ENCODE data around the gene GDPD1.

GRCh38 chr17:59190806-59191205 is 29.5 kb upstream of the GDPD1 start:
- TF ChIP-seq CTCF (IDR thresholded peaks at IDR 0.05; ENCODE audit: extremely low read depth in 1 of 2, insufficient read depth in 1 of 2, low read depth in 1 of 2, low read length in 2 of 2) (no peak), POLR2A (IDR thresholded peaks at IDR 0.05; ENCODE audit: low read depth, low read length) (no peak), EZH2 (IDR thresholded peaks at IDR 0.05; ENCODE audit: borderline replicate concordance, low read depth, low read length, severe bottlenecking) (no peak), POLR2AphosphoS5 (IDR thresholded peaks at IDR 0.05; ENCODE audit: insufficient read depth, low read depth, low read length) (no peak)
- TF ChIP-seq, protein P1, sequence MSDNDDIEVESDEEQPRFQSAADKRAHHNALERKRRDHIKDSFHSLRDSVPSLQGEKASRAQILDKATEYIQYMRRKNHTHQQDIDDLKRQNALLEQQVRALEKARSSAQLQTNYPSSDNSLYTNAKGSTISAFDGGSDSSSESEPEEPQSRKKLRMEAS (IDR thresholded peaks at IDR 0.05; ENCODE audit: insufficient read depth, insufficient read length) = no peak

Measured in endothelial cell of umbilical vein (primary cell).